PC-9 (cell line): ENCODE data around the gene C12orf60.

Source experiments
- CTCF ChIP-seq: fragments of 200-600 bp; sonication (generic); conservative IDR thresholded peaks from 2 replicates; pipeline ENCODE4 v1.6.1; 2017; ENCODE audit warnings: mixed run types, antibody characterized with exemption, mild to moderate bottlenecking, moderate library complexity
- EZH2 ChIP-seq: fragments of 200-600 bp; sonication (generic); IDR thresholded peaks from 2 replicates; pipeline ENCODE4 v1.8.0; 2017; ENCODE audit warnings: antibody characterized with exemption, low read depth

DNA sequence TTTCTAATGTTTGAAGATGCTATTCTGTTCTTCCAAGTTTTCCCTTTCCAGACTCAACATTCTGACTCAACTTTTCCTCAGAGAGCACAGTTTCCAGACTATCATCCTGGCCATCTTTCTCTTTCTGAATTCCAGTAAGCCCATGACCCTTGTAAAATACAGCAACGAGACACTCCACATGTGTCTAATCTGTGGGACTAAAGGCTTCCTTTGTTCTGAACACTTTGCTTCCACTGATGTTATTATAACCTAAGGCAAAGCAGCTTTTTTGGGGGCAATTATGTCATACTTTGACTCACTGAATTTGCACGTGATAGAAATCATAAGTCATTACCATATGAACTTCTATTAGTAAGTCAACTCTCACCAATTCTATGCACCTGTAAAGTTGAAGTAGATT lies 46.2 kb downstream of the C12orf60 start:
- no peak for TF ChIP-seq CTCF
- no peak for TF ChIP-seq EZH2
